Skeletal muscle tissue (tissue), 4 donors: ENCODE data around the gene ZNF282. TPM values are rescaled to one million over a fixed set of nuclear protein-coding genes. Genes with fewer than 3 reads are reported as not detected.

Experiments
- H3K27ac ChIP-seq: one replicate; pipeline ENCODE4 v1.7.0; 2013; ENCODE audit warnings: mild to moderate bottlenecking, low read depth, low read length, inconsistent platforms
- H3K27me3 ChIP-seq, 3 donors: one replicate each; pipeline ENCODE4 v1.7.0; 2013; ENCODE audit warnings: low read length in 3 of 3; ENCODE audit not compliant: control insufficient read depth in 3 of 3, insufficient read depth in 3 of 3
- H3K36me3 ChIP-seq, 3 donors: one replicate each; pipeline ENCODE4 v1.7.0; 2013; ENCODE audit warnings: low read length in 3 of 3; ENCODE audit not compliant: control insufficient read depth in 3 of 3, insufficient read depth in 3 of 3
- H3K4me1 ChIP-seq, 3 donors: one replicate each; pipeline ENCODE4 v1.7.0; 2013; ENCODE audit warnings: low read length in 3 of 3, mild to moderate bottlenecking in 3 of 3; ENCODE audit not compliant: control insufficient read depth in 3 of 3, insufficient read depth in 3 of 3
- H3K4me3 ChIP-seq, 3 donors: one replicate each; pipeline ENCODE4 v1.7.0; 2013; ENCODE audit warnings: low read length in 3 of 3
- H3K9ac ChIP-seq, 3 donors: one replicate each; pipeline ENCODE4 v1.7.0; 2013; ENCODE audit warnings: low read length in 3 of 3, mild to moderate bottlenecking in 3 of 3, moderate library complexity in 2 of 3, low read depth in 1 of 3
- H3K9me3 ChIP-seq, 3 donors: one replicate each; pipeline ENCODE4 v1.7.0; 2013; ENCODE audit warnings: low read length in 3 of 3; ENCODE audit not compliant: control insufficient read depth in 3 of 3
- total RNA-seq: library from RNA; depleted of rRNA; stranded (reverse); fragments of >200 nt; gene quantifications from one replicate; pipeline ENCODE4 v1.2.3, GENCODE V29; 2014
- donor health status: Osteomylitis.

ZNF282 gene
- total RNA-seq, 1 donor from 2014 or later = 22.4 TPM

DNA sequence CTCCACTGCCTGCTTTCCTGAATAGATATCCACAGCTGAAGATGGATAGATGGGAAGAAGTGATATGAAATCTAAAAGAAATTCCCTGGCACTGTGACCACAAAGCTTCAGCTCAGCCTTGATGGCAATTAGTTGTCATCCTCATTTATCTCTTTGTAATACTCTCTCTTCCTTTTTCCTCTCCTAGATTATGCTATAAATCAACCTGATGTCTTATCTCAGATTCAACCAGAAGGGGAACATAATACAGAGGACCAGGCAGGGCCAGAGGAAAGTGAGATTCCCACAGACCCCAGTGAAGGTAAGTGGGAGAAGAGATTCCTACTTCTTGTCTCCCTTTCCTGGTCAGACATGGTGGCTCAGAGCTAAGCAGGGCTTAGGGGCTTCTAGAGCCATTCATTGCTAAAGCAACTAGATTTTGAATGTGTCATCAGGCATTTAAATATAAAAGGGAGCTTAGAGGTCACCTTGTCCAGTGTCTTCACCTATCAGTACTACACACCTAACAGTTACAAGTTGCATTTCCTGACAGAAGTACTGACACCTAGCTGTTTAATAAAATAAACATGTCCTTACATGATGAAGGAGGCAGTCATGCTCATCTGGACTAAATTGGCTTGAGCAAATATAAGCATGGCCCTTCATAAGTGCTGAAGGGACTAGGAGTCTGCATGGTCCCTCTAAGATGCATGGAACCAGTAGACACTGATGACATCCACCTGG lies 28.6 kb upstream of the ZNF282 start:
- H3K36me3 ChIP-seq = peaks cover 24 to 42% (median 30%) of the 10 kb centered on the region in 3 donors
- H3K27me3 ChIP-seq = no peaks in the 10 kb centered on the region
- no peaks in the 10 kb centered on the region for H3K9me3 ChIP-seq
- no peak overlapping the region for H3K9ac ChIP-seq
- no peak overlapping the region for H3K4me3 ChIP-seq
- no peak overlapping the region for H3K27ac ChIP-seq
- H3K4me1 ChIP-seq = no peaks in the 10 kb centered on the region

DNA sequence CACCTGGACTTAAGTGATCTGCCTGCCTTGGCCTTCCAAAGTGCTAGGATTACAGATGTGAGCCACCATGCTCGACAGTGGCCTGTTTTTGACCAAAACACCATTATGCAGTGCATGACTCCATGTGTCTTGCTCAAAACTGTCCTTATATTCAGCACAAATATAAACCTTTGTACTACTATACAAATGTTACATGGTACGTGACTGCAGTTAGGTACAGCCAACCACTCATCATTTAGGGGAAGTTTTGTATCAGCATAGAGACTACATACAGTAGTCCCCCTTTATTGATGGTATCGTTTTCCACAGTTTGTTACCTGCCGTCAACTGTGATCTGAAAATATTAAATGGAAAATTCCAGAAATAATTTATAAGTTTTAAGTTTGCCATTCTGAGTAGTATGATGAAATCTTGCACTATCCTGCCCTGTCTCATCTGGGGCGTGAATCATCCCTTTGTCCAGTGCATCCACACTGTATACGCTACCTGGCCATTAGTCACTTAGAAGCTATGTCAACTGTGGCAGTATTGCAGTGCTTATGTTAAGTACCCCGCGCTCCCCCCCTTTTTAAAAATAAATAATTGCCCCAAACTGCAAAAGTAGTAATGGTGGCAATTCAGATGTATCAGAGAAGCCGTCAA lies 23.3 kb upstream of the ZNF282 start:
- no peaks in the 10 kb centered on the region for H3K9me3 ChIP-seq
- peaks cover 13 to 36% (median 35%) of the 10 kb centered on the region in 3 donors for H3K36me3 ChIP-seq
- no peak overlapping the region for H3K9ac ChIP-seq
- H3K27ac ChIP-seq = no peak overlapping the region
- H3K27me3 ChIP-seq = no peaks in the 10 kb centered on the region
- no peaks in the 10 kb centered on the region for H3K4me1 ChIP-seq
- H3K4me3 ChIP-seq = no peak overlapping the region

DNA sequence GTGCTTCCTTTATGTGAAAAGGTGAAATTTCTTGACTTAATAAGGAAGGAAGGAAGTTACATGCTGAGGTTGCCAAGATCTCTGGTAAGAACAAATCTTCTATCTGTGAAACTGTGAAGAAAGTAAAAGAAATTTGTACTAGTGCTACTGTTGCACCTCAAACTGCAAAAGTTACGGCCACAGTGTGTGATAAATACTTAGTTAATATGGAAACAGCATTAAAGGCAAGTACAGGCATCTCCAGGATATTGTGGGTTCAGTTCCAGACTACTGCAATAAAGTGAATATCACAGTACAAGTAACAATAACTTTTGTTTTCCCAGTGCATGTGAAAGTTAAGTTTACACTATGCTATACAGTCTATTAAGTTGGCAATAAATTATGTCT lies 22.8 kb upstream of the ZNF282 start:
- H3K9me3 ChIP-seq = no peaks in the 10 kb centered on the region
- H3K36me3 ChIP-seq = peaks cover 13 to 39% (median 37%) of the 10 kb centered on the region in 3 donors
- H3K4me3 ChIP-seq = no peak overlapping the region
- no peak overlapping the region for H3K9ac ChIP-seq
- no peaks in the 10 kb centered on the region for H3K4me1 ChIP-seq
- no peak overlapping the region for H3K27ac ChIP-seq
- no peaks in the 10 kb centered on the region for H3K27me3 ChIP-seq

DNA sequence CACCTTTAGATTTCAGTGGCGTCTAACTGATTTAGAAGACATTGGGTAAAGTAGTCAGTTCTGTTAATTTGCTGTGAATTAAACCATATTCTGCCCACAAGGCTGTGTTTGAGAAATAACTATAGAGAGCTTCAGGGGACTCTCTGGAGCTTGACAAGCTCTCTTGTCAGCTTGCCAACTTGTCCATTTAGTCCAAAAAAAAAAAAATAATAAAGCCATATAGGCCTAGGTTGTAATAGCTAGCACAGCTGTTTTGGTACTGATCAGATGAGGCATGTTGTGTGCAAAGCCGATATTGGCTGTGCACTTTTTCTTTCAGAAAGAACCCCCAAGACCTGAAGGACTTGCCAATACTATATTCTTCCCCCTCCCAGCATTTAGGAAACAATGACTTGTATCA lies 20.2 kb upstream of the ZNF282 start:
- peaks cover 24 to 51% (median 38%) of the 10 kb centered on the region in 3 donors for H3K36me3 ChIP-seq
- no peak overlapping the region for H3K27ac ChIP-seq
- H3K27me3 ChIP-seq = no peaks in the 10 kb centered on the region
- no peak overlapping the region for H3K4me3 ChIP-seq
- no peaks in the 10 kb centered on the region for H3K9me3 ChIP-seq
- no peaks in the 10 kb centered on the region for H3K4me1 ChIP-seq
- H3K9ac ChIP-seq = no peak overlapping the region

DNA sequence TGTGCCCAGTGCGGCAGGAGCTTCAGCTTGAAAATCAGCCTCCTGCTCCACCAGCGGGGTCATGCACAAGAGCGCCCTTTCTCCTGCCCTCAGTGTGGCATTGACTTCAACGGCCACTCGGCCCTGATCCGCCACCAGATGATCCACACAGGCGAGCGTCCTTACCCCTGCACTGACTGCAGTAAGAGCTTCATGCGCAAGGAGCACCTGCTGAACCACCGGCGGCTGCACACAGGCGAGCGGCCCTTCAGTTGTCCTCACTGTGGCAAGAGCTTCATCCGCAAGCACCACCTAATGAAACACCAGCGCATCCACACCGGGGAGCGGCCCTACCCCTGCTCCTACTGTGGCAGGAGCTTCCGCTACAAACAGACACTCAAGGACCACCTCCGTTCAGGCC lies 16.1 kb upstream of the ZNF282 start:
- H3K4me3 ChIP-seq = no peak overlapping the region
- peaks cover 21 to 49% (median 49%) of the 10 kb centered on the region in 3 donors for H3K36me3 ChIP-seq
- no peak overlapping the region for H3K27ac ChIP-seq
- H3K4me1 ChIP-seq = no peaks in the 10 kb centered on the region
- no peaks in the 10 kb centered on the region for H3K9me3 ChIP-seq
- no peaks in the 10 kb centered on the region for H3K27me3 ChIP-seq
- H3K9ac ChIP-seq = no peak overlapping the region

DNA sequence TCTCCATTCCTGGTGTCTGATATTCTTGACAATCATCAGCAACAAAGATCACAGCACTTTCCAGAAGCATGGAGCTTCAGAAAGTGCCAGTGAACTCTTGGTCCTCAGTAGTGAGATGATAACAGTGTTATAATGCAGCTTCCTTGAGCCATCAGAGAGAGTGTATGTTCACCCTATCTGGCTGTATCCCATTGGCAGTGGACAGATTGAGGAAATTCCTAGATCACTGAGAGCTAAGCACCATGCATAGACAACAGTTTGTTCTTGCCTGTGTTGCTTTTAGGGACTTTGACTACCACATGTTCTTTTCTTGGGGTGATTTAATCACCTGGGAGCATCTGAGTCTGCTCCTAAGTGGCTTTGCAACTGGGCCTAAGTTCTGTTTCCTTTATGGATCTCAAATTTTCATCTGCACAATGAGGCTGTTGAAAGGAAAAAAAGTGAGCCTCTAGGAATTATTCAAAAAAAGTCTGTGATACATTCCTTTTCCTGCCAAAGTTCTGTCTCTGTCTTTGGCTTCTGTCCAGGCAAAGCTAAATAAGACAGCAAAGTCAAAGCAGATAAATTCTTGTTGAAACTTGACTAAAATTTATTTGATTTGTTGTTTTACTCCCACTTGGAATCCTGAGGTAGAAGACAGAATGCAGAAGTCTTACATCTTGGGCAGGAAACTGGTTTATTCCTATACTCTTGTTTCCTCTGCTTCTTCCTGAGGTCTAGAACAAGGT lies 14.5 kb upstream of the ZNF282 start:
- Histone ChIP-seq H3K27me3 (no peaks in the 10 kb centered on the region), H3K9ac (no peak overlapping the region), H3K9me3 (no peaks in the 10 kb centered on the region), H3K4me1 (no peaks in the 10 kb centered on the region), H3K36me3 (peaks cover 21 to 47% (median 45%) of the 10 kb centered on the region in 3 donors), H3K4me3 (no peak overlapping the region), H3K27ac (no peak overlapping the region)

DNA sequence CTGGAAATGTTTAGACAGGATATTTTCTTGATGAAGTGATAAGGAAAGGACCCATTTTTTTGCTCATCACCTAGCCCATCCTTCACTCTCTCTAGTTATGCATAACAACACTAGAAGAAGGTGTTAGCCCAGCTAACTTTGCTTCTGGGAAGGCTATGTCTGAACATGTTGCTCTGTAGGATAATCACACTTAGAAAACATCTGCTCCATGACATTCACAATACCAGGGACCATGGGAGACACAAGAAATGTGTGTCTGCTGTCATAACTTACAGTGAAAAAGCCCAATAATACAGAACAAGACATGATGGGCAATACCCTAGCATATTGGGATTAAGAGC lies 13.9 kb upstream of the ZNF282 start:
- H3K36me3 ChIP-seq = peaks cover 21 to 46% (median 44%) of the 10 kb centered on the region in 3 donors
- H3K4me1 ChIP-seq = no peaks in the 10 kb centered on the region
- no peak overlapping the region for H3K9ac ChIP-seq
- no peaks in the 10 kb centered on the region for H3K9me3 ChIP-seq
- no peak overlapping the region for H3K27ac ChIP-seq
- H3K27me3 ChIP-seq = no peaks in the 10 kb centered on the region
- H3K4me3 ChIP-seq = no peak overlapping the region

DNA sequence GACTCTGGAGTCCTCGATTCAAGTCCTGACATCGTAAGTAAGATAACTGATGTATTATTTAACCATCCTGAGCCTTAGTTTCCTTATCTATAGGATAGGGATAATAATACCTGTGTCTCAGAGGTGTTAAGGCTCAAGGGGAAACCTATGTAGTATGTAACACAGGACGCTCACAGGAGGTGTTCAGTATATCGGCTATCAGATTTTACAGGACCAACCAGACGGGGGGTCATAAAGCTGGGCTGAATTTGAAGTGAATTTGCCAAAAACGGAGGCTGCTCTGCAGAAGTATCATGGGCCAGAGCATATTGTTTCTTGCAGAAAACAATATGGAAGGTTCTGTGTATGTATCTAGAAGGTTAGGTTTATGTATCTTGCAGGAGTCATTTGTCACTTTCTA lies 11.1 kb upstream of the ZNF282 start:
- Histone ChIP-seq H3K4me3 (no peak overlapping the region), H3K4me1 (no peaks in the 10 kb centered on the region), H3K9me3 (no peaks in the 10 kb centered on the region), H3K36me3 (peaks cover 7 to 24% (median 18%) of the 10 kb centered on the region in 3 donors), H3K27me3 (no peaks in the 10 kb centered on the region), H3K9ac (no peak overlapping the region), H3K27ac (no peak overlapping the region)

DNA sequence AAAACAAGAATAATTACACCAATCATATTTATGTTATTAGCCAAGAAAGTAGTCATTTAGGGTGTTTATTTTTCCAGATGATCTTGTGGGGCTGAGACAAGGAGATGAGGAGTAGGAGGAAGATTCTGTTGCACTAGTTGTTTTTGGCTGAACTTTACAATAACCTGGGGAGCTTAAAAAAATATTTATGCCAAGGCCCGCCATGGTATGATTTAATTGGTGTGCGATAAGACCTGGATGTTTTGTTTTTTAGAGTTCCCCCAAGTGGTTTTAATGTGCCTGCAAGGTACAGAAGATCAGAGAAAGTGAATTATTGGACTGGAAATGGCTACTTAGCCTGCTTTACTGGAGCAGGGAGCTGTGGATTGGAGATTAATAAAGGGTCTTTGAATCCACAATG lies 7.1 kb upstream of the ZNF282 start:
- H3K27me3 ChIP-seq = peaks cover 0 to 11% (median 7%) of the 10 kb centered on the region in 3 donors
- no peaks in the 10 kb centered on the region for H3K36me3 ChIP-seq
- no peak overlapping the region for H3K4me3 ChIP-seq
- H3K9ac ChIP-seq = no peak overlapping the region
- no peaks in the 10 kb centered on the region for H3K9me3 ChIP-seq
- no peak overlapping the region for H3K27ac ChIP-seq
- no peaks in the 10 kb centered on the region for H3K4me1 ChIP-seq

DNA sequence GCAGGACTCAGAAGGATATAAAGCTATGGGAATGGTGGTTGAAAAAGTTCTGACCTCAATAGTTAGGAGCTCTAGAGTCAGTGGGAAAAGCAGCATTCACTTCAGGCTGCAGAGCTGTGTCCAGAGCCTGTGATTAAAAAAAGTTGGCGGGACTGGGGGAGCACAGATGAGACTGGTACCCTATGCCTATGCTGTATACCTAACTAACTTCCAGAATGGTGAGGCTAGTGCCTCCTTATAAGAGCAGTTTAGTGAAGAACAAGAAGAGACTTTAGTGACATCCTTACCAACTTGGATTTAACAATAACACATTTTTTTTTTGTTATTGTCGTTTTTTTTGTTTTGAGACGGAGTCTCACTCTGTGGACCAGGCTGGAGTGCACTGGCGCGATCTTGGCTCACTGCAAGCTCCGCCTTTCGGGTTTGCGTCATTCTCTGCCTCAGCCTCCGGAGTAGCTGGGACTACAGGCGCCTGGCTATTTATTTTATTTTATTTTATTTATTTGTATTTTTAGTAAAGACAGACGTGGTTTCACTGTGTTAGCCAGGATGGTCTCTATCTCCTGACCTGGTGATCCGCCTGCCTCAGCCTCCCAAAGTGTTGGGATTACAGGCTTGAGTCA lies 6.6 kb upstream of the ZNF282 start:
- Histone ChIP-seq H3K9ac (no peak overlapping the region), H3K27me3 (peaks cover 0 to 11% (median 7%) of the 10 kb centered on the region in 3 donors), H3K36me3 (no peaks in the 10 kb centered on the region), H3K4me1 (no peaks in the 10 kb centered on the region), H3K27ac (no peak overlapping the region), H3K9me3 (no peaks in the 10 kb centered on the region), H3K4me3 (no peak overlapping the region)
